KMS-11 (cell line): Measurements from ENCODE around the gene EMILIN2.
"Not testable (repeated sequence)": the region's sequence is repeated elsewhere in the genome, so short reads cannot be mapped to it uniquely, and the experiment has no call there.

ENCODE experiments used
- H2AFZ ChIP-seq: fragments of 200-600 bp; sonication (generic); 2 replicates; pipeline ENCODE4 v1.6.1; 2016; ENCODE audit warnings: antibody characterized with exemption, mixed run types, low read depth
- H3K27ac ChIP-seq: fragments of 200-600 bp; sonication (generic); 2 replicates; pipeline ENCODE4 v1.6.1; 2016; ENCODE audit warnings: mild to moderate bottlenecking, mixed run types
- H3K27me3 ChIP-seq: fragments of 200-600 bp; sonication (generic); 2 replicates; pipeline ENCODE4 v1.6.1; 2017; ENCODE audit warnings: mild to moderate bottlenecking, low read depth, mixed run types, moderate library complexity; ENCODE audit not compliant: insufficient read depth
- H3K36me3 ChIP-seq: fragments of 200-600 bp; sonication (generic); 2 replicates; pipeline ENCODE4 v1.6.1; 2017; ENCODE audit warnings: mild to moderate bottlenecking, mixed run types; ENCODE audit not compliant: insufficient read depth
- H3K4me1 ChIP-seq: fragments of 200-600 bp; sonication (generic); 2 replicates; pipeline ENCODE4 v1.6.1; 2016; ENCODE audit warnings: mild to moderate bottlenecking, low read depth, mixed run types; ENCODE audit not compliant: poor library complexity, severe bottlenecking
- H3K4me2 ChIP-seq: fragments of 200-600 bp; sonication (generic); 2 replicates; pipeline ENCODE4 v1.7.0; 2016; ENCODE audit warnings: mild to moderate bottlenecking, mixed run types
- H3K4me3 ChIP-seq: fragments of 200-600 bp; sonication (generic); IDR thresholded peaks from 2 replicates; pipeline ENCODE4 v1.6.1; 2017; ENCODE audit warnings: low read depth, low read length, mixed read lengths; ENCODE audit not compliant: insufficient read depth
- H3K79me2 ChIP-seq: fragments of 200-600 bp; sonication (generic); 2 replicates; pipeline ENCODE4 v1.6.1; 2016; ENCODE audit warnings: low read depth, mixed run types; ENCODE audit not compliant: insufficient read depth
- H3K9ac ChIP-seq: fragments of 200-600 bp; sonication (generic); 2 replicates; pipeline ENCODE4 v1.6.1; 2016; ENCODE audit warnings: mild to moderate bottlenecking, mixed run types
- H4K20me1 ChIP-seq: fragments of 200-600 bp; sonication (generic); 2 replicates; pipeline ENCODE4 v1.6.1; 2016; ENCODE audit warnings: mild to moderate bottlenecking, mixed run types; ENCODE audit not compliant: insufficient read depth
- TF ChIP-seq, protein P1 (sequence below): fragments of 200-600 bp; sonication (generic); conservative IDR thresholded peaks from 2 replicates; pipeline ENCODE4 v1.6.1; 2017; ENCODE audit warnings: low read depth, mild to moderate bottlenecking, antibody characterized with exemption, low read length, moderate library complexity, mixed read lengths

Gene EMILIN2

GRCh38 chr18:2856547-2857170 lies 9.9 kb downstream of the EMILIN2 start:
- no peaks in the 10 kb centered on the region for H4K20me1 ChIP-seq
- TF ChIP-seq, protein P1, sequence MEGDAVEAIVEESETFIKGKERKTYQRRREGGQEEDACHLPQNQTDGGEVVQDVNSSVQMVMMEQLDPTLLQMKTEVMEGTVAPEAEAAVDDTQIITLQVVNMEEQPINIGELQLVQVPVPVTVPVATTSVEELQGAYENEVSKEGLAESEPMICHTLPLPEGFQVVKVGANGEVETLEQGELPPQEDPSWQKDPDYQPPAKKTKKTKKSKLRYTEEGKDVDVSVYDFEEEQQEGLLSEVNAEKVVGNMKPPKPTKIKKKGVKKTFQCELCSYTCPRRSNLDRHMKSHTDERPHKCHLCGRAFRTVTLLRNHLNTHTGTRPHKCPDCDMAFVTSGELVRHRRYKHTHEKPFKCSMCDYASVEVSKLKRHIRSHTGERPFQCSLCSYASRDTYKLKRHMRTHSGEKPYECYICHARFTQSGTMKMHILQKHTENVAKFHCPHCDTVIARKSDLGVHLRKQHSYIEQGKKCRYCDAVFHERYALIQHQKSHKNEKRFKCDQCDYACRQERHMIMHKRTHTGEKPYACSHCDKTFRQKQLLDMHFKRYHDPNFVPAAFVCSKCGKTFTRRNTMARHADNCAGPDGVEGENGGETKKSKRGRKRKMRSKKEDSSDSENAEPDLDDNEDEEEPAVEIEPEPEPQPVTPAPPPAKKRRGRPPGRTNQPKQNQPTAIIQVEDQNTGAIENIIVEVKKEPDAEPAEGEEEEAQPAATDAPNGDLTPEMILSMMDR: no peak
- H3K27ac ChIP-seq: no peak overlapping the region
- H2AFZ ChIP-seq: no peak overlapping the region
- H3K4me3 ChIP-seq: no peak overlapping the region
- H3K27me3 ChIP-seq: no peaks in the 10 kb centered on the region
- H3K4me1 ChIP-seq: no peaks in the 10 kb centered on the region
- no peaks in the 10 kb centered on the region for H3K79me2 ChIP-seq
- H3K9ac ChIP-seq: no peak overlapping the region
- no peak overlapping the region for H3K4me2 ChIP-seq
- no peaks in the 10 kb centered on the region for H3K36me3 ChIP-seq

- H3K36me3 ChIP-seq: no peaks in the 10 kb centered on the region
- H3K79me2 ChIP-seq: no peaks in the 10 kb centered on the region
- H3K4me3 ChIP-seq: no peak overlapping the region
- TF ChIP-seq, protein P1: no peak
- no peaks in the 10 kb centered on the region for H4K20me1 ChIP-seq
- no peaks in the 10 kb centered on the region for H3K27me3 ChIP-seq
- H3K9ac ChIP-seq: no peak overlapping the region
- H3K4me1 ChIP-seq: no peaks in the 10 kb centered on the region
- H3K27ac ChIP-seq: no peak overlapping the region
- H2AFZ ChIP-seq: no peak overlapping the region
- no peak overlapping the region for H3K4me2 ChIP-seq
These were observed 10.8 kb downstream of the EMILIN2 start for GRCh38 chr18:2857491-2858131.

GRCh38 chr18:2860397-2860796 lies 13.6 kb downstream of the EMILIN2 start:
- H4K20me1 ChIP-seq, H3K79me2 ChIP-seq, H3K4me2 ChIP-seq, H3K4me1 ChIP-seq, H3K9ac ChIP-seq, H3K36me3 ChIP-seq, H2AFZ ChIP-seq, H3K4me3 ChIP-seq, H3K27ac ChIP-seq, H3K27me3 ChIP-seq: not testable (repeated sequence)

DNA sequence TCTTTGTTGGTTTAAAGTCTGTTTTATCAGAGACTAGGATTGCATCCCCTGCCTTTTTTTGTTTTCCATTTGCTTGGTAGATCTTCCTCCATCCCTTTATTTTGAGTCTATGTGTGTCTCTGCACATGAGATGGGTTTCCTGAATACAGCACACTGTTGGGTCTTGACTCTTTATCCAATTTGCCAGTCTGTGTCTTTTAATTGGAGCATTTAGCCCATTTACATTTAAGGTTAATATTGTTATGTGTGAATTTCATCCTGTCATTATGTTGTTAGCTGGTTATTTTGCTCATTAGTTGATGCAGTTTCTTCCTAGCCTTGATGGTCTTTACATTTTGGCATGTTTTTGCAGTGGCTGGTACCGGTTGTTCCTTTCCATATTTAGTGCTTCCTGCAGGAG lies 17.2 kb downstream of the EMILIN2 start:
- H3K36me3 ChIP-seq, H3K27ac ChIP-seq, H3K9ac ChIP-seq, H3K79me2 ChIP-seq, H3K4me3 ChIP-seq, H4K20me1 ChIP-seq, H3K4me1 ChIP-seq, H2AFZ ChIP-seq, H3K27me3 ChIP-seq, H3K4me2 ChIP-seq: not testable (repeated sequence)

- not testable (repeated sequence) for H3K27ac ChIP-seq, H3K27me3 ChIP-seq, H3K4me1 ChIP-seq, H3K4me2 ChIP-seq, H2AFZ ChIP-seq, H3K9ac ChIP-seq, H4K20me1 ChIP-seq, H3K36me3 ChIP-seq, H3K79me2 ChIP-seq, H3K4me3 ChIP-seq
These were observed 19.7 kb downstream of the EMILIN2 start for GRCh38 chr18:2866465-2866864.

GRCh38 chr18:2869207-2869606 lies 22.4 kb downstream of the EMILIN2 start:
- Histone ChIP-seq H3K4me3 (no peak overlapping the region), H3K27ac (no peak overlapping the region), H3K79me2 (no peaks in the 10 kb centered on the region), H3K4me2 (no peak overlapping the region), H3K4me1 (no peaks in the 10 kb centered on the region), H4K20me1 (no peaks in the 10 kb centered on the region), H3K27me3 (no peaks in the 10 kb centered on the region), H2AFZ (no peak overlapping the region), H3K9ac (no peak overlapping the region), H3K36me3 (no peaks in the 10 kb centered on the region)
- TF ChIP-seq, protein P1: no peak
